Prostate gland (tissue), 2 donors: Measurements from ENCODE around the gene TMEM135. TPM values are rescaled to one million over a fixed set of nuclear protein-coding genes. Genes with fewer than 3 reads are reported as not detected.
"Not testable (repeated sequence)": the region's sequence is repeated elsewhere in the genome, so short reads cannot be mapped to it uniquely, and the experiment has no call there.

ENCODE experiments used
- DNase-seq: peaks from one replicate; pipeline ENCODE4 v3.0.0-alpha.2; 2019; ENCODE audit warnings: low spot score
- H3K27ac ChIP-seq, 2 donors: fragments of 200-600 bp; sonication (generic); 2 replicates each; pipeline ENCODE4 v1.5.1; 2017 to 2019
- H3K27me3 ChIP-seq: fragments of 200-600 bp; sonication (generic); replicated peaks from 2 replicates; pipeline ENCODE4 v1.5.1; 2019; ENCODE audit not compliant: insufficient read depth
- H3K36me3 ChIP-seq, 2 donors: fragments of 200-600 bp; sonication (generic); 1 replicate in 1 of 2; 2 replicates in 1 of 2; pipeline versions ENCODE4 v1.5.1 to v1.8.1; 2017 to 2019
- H3K4me1 ChIP-seq: fragments of 200-600 bp; sonication (generic); replicated peaks from 2 replicates; pipeline ENCODE4 v1.5.1; 2019
- H3K4me3 ChIP-seq, 2 donors: fragments of 200-600 bp; sonication (generic); 2 replicates each; pipeline ENCODE4 v1.5.1; 2017 to 2019
- H3K9me3 ChIP-seq: fragments of 200-600 bp; sonication (generic); 2 replicates; pipeline ENCODE4 v1.5.1; 2017
- CTCF ChIP-seq, 4 experiments: fragments of 200-600 bp in 2 of 4; fragments of 450-650 bp in 2 of 4; sonication (generic) in 2 of 4; IDR thresholded peaks; 1 replicate in 3 of 4; 2 replicates in 1 of 4; pipeline ENCODE4 v1.5.1; 2016 to 2019; ENCODE audit warnings: antibody characterized with exemption in 4 of 4, mild to moderate bottlenecking in 2 of 4, moderate library complexity in 2 of 4
- POLR2A ChIP-seq: fragments of 450-650 bp; IDR thresholded peaks from one replicate; pipeline ENCODE4 v1.6.1; 2016; ENCODE audit warnings: antibody characterized with exemption, mild to moderate bottlenecking
- POLR2AphosphoS5 ChIP-seq: sonication (generic); formaldehyde crosslinking; IDR thresholded peaks from one replicate; pipeline ENCODE4 v1.6.1; 2017; ENCODE audit warnings: antibody characterized with exemption
- WGBS: methylation state at CpG from one replicate; pipeline ENCODE4 v1.1.5; 2018; 5-methylcytosine and 5-hydroxymethylcytosine counted together
- intact Hi-C: fragments of 100-400 bp; cut with DNase I; formaldehyde crosslinking; loops from one replicate; pipeline ENCODE4 v1.14.2; 2022
- total RNA-seq, 2 donors: library from RNA; depleted of rRNA; stranded (reverse); fragments of >200 nt; gene quantifications; one replicate each; pipeline ENCODE4 v1.1.0, GENCODE V29; 2016

The TMEM135 gene
- total RNA-seq, 2 donors from 2014 or later = 22.3 to 42.1 TPM

DNA sequence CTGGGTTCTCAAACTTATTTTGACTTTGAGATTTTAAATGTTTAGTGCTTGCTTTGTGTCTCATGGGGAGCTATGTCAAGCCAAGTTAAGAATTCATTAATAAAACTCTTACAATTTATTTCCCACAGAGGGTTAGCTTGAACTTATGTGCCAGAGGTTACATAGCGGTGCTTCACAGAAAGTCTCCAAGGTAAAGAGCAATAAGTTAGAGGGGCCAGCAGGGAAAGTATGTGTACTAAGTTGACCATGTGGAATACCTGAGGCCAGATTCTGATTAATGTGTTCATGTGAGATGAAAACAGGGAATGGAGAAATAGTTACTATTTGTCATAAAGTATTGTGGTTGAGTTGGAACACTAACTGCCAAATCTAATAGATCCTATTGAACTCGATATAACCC is 149.3 kb downstream of the TMEM135 start:
- no peak overlapping the region for H3K27ac ChIP-seq
- TF ChIP-seq CTCF (IDR thresholded peaks at IDR 0.05) (no peak), POLR2A (no peak), POLR2AphosphoS5 (no peak)
- WGBS = 97% methylated on average over 2 of the region's 2 CpGs
- no peaks in the 10 kb centered on the region for H3K9me3 ChIP-seq
- intact Hi-C loops = no loop called here
- H3K4me1 ChIP-seq = no peaks in the 10 kb centered on the region
- H3K27me3 ChIP-seq = no peaks in the 10 kb centered on the region
- H3K4me3 ChIP-seq = no peak overlapping the region
- no peak for DNase-seq
- H3K36me3 ChIP-seq = no peaks in the 10 kb centered on the region

GRCh38 chr11:87187930-87188329 is 150.2 kb downstream of the TMEM135 start:
- Histone ChIP-seq H3K27me3 (no peaks in the 10 kb centered on the region), H3K4me1 (no peaks in the 10 kb centered on the region), H3K4me3 (no peak overlapping the region), H3K9me3 (no peaks in the 10 kb centered on the region), H3K36me3 (no peaks in the 10 kb centered on the region), H3K27ac (no peak overlapping the region)
- intact Hi-C loops = no loop called here
- WGBS = 98% methylated on average over 2 of the region's 2 CpGs
- no peak for DNase-seq
- TF ChIP-seq POLR2AphosphoS5 (no peak), CTCF (IDR thresholded peaks at IDR 0.05) (no peak), POLR2A (no peak)

DNA sequence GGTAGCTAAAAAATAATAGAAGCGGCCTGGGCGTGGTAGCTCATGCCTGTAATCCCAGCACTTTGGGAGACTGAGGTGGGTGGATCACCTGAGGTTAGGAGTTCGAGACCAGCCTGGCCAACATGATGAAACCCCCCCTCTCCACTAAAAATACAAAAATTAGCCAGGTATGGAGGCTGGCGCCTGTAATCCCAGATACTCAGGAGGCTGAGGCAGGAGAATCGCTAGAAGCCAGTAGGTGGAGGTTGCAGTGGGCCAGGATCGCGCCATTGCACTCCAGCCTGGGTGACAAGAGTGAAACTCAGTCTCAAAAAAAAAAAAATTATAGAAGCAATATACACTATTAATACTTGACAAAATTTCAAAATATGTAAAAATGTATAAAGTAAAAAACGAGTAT is 150.7 kb downstream of the TMEM135 start:
- H3K36me3 ChIP-seq, intact Hi-C loops, H3K9me3 ChIP-seq, H3K27me3 ChIP-seq, H3K27ac ChIP-seq, DNase-seq, H3K4me1 ChIP-seq, H3K4me3 ChIP-seq: not testable (repeated sequence)
- WGBS = 93% methylated on average over 8 of the region's 8 CpGs

DNA sequence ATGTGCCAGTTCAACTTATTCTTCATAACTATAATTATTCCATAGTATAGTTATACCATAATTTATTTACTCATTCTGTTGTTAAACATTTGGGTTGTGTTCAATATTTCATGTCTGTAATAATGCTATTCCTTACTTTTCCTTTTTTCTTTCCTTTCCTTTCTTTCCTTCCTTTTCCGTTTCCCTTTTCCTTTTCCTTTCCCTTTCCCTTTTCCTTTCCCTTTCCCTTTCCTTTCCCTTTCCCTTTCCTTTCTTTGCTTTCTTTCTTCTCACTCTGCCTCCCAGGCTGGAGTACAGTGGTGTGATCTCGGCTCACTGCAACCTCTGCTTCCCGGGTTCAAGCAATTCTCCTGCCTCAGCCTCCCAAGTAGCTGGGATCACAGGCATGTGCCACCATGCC is 151.2 kb downstream of the TMEM135 start:
- H3K9me3 ChIP-seq, H3K36me3 ChIP-seq, H3K27ac ChIP-seq, intact Hi-C loops, H3K4me1 ChIP-seq, H3K4me3 ChIP-seq, DNase-seq, H3K27me3 ChIP-seq: not testable (repeated sequence)
- WGBS = 97% methylated on average over 3 of the region's 3 CpGs

DNA sequence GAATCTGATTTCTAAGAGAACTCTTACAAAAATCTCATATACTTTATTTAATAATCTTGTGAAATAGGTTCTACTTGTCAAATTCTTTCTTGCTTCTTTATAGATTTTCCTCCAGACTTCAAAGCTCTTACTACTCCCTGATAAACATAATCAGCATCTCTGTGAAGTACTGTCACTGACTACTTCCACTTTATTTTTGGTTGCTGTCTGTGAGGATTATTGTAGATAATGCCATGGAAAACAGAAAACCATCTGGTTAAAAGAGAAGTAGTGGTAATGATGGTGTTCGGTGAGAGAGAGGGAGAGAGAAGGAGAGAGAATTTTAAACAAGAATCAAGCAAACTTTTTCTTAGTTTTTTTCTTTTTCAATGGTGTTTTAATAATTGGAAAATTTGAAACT is 152.3 kb downstream of the TMEM135 start:
- 100% methylated on average over 1 of the region's 1 CpG for WGBS
- Histone ChIP-seq H3K9me3 (no peaks in the 10 kb centered on the region), H3K4me3 (no peak overlapping the region), H3K27ac (no peak overlapping the region), H3K36me3 (no peaks in the 10 kb centered on the region), H3K27me3 (no peaks in the 10 kb centered on the region), H3K4me1 (no peaks in the 10 kb centered on the region)
- no peak for DNase-seq
- intact Hi-C loops = no loop called here
- TF ChIP-seq CTCF (IDR thresholded peaks at IDR 0.05) = no peak
- no peak for TF ChIP-seq POLR2AphosphoS5
- TF ChIP-seq POLR2A = no peak

DNA sequence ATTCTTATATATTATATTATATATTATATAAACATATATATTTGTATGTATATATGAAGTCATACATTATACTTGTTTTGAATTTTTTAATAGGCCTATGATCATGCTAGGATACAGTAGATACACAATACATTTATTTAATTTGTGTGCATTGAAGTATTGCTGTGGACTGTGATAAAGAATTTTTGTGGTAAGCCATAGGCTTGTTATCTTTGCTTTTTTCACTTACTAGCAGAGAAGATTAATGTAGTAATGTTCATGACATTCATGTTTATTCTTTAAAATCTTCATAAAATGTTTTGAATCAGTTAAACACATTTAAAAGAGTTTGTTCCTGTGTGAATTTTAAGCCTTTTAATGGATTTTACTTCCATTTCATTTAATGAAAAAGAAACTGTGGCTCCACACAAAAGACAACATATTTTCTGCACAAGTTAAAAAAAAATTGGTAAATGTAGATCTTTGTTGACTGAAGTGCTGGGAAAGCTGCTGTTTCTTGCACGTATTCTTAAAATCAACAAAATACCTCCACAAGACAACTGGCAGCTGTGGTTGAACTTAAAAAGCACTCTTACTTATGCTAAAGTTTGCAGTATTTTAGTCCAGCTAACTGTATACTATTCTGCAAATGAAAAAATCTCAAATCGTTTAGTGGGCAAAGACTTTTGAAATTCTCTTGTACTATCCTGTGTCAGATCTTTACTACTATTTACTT is 156.2 kb downstream of the TMEM135 start:
- Histone ChIP-seq H3K4me3 (no peak overlapping the region), H3K27me3 (no peaks in the 10 kb centered on the region), H3K4me1 (no peaks in the 10 kb centered on the region), H3K9me3 (no peaks in the 10 kb centered on the region), H3K27ac (no peak overlapping the region), H3K36me3 (no peaks in the 10 kb centered on the region)
- intact Hi-C loops = no loop called here
- TF ChIP-seq POLR2AphosphoS5 (no peak), CTCF (IDR thresholded peaks at IDR 0.05) (no peak), POLR2A (no peak)
- DNase-seq = no peak
- WGBS = 32% methylated on average over 2 of the region's 2 CpGs
